OCI-LY1 (cell line): ENCODE results near the gene USP36.

Experiments used
- H2AFZ ChIP-seq: fragments of 200-600 bp; sonication (generic), shearing (Covaris generic); 2 replicates; pipeline ENCODE4 v1.6.0; 2014; ENCODE audit warnings: antibody characterized with exemption, mild to moderate bottlenecking, low read length
- H3F3A ChIP-seq: fragments of 200-600 bp; sonication (generic), shearing (Covaris generic); 2 replicates; pipeline ENCODE4 v1.6.0; 2014; ENCODE audit warnings: mild to moderate bottlenecking, antibody characterized with exemption, low read length, moderate library complexity; ENCODE audit not compliant: insufficient read depth
- H3K27ac ChIP-seq: fragments of 200-600 bp; sonication (generic); 2 replicates; pipeline ENCODE4 v1.5.1; 2014; ENCODE audit warnings: low read length, mixed run types, mild to moderate bottlenecking, low read depth; ENCODE audit not compliant: poor library complexity, severe bottlenecking
- H3K27me3 ChIP-seq: fragments of 200-600 bp; sonication (generic); 2 replicates; pipeline ENCODE4 v1.6.0; 2014; ENCODE audit warnings: antibody characterized with exemption, mild to moderate bottlenecking, low read length, moderate library complexity; ENCODE audit not compliant: insufficient read depth
- H3K36me3 ChIP-seq: fragments of 200-600 bp; sonication (generic); 2 replicates; pipeline ENCODE4 v1.6.1; 2014; ENCODE audit warnings: mild to moderate bottlenecking, antibody characterized with exemption, low read length, moderate library complexity, mixed read lengths; ENCODE audit not compliant: insufficient read depth
- H3K4me1 ChIP-seq: fragments of 200-600 bp; sonication (generic); 2 replicates; pipeline ENCODE4 v1.5.1; 2014; ENCODE audit warnings: mild to moderate bottlenecking, low read length, moderate library complexity; ENCODE audit not compliant: insufficient read depth, severe bottlenecking
- H3K4me2 ChIP-seq: fragments of 200-600 bp; sonication (generic), shearing (Covaris generic); 2 replicates; pipeline ENCODE4 v1.6.1; 2014; ENCODE audit warnings: low read length
- H3K4me3 ChIP-seq: fragments of 200-600 bp; sonication (generic); 2 replicates; pipeline ENCODE4 v1.5.1; 2014; ENCODE audit warnings: low read length, low read depth, mild to moderate bottlenecking, mixed read lengths; ENCODE audit not compliant: poor library complexity, severe bottlenecking
- H3K79me2 ChIP-seq: fragments of 200-600 bp; shearing (Covaris generic); 2 replicates; pipeline ENCODE4 v1.6.1; 2016; ENCODE audit warnings: mixed run types, low read length, mixed read lengths; ENCODE audit not compliant: insufficient read depth
- H3K9ac ChIP-seq: fragments of 200-600 bp; sonication (generic), shearing (Covaris generic); 2 replicates; pipeline ENCODE4 v1.6.1; 2014; ENCODE audit warnings: mild to moderate bottlenecking, low read length, mixed read lengths
- H3K9me2 ChIP-seq: fragments of 200-600 bp; sonication (generic), shearing (Covaris generic); 2 replicates; pipeline ENCODE4 v1.6.1; 2014; ENCODE audit warnings: low read depth, mild to moderate bottlenecking, low read length, mixed read lengths
- H3K9me3 ChIP-seq: fragments of 200-600 bp; shearing (Covaris generic); 2 replicates; pipeline ENCODE4 v1.6.1; 2014; ENCODE audit warnings: low read length, mixed read lengths
- H4K20me1 ChIP-seq: fragments of 200-600 bp; sonication (generic), shearing (Covaris generic); 2 replicates; pipeline ENCODE4 v1.6.0; 2016; ENCODE audit warnings: mild to moderate bottlenecking, low read length; ENCODE audit not compliant: insufficient read depth
- CTCF ChIP-seq: fragments of 200-600 bp; sonication (generic), shearing (Covaris generic); IDR thresholded peaks from 2 replicates; pipeline ENCODE4 v1.5.1; 2017; ENCODE audit warnings: mild to moderate bottlenecking, antibody characterized with exemption, low read length, moderate library complexity, mixed read lengths
- EZH2 ChIP-seq: fragments of 200-600 bp; sonication (generic), shearing (Covaris generic); IDR thresholded peaks from 2 replicates; pipeline ENCODE4 v1.8.0; 2017; ENCODE audit warnings: borderline replicate concordance, mixed run types, mild to moderate bottlenecking, antibody characterized with exemption, low read length, moderate library complexity, mixed read lengths

Gene USP36

GRCh38 chr17:78859051-78859450 lies 18.4 kb upstream of the USP36 start:
- H3K27me3 ChIP-seq = 0 out of 2 replicates have a peak, but pooled peaks cover under 1% of the 10 kb centered on the region
- no peak overlapping the region for H3K4me3 ChIP-seq
- no peak overlapping the region for H3K4me2 ChIP-seq
- H4K20me1 ChIP-seq = no peaks in the 10 kb centered on the region
- no peaks in the 10 kb centered on the region for H3K9me3 ChIP-seq
- H3K9me2 ChIP-seq = no peaks in the 10 kb centered on the region
- no peak overlapping the region for H3K9ac ChIP-seq
- no peaks in the 10 kb centered on the region for H3K4me1 ChIP-seq
- no peaks in the 10 kb centered on the region for H3K36me3 ChIP-seq
- no peak overlapping the region for H2AFZ ChIP-seq
- no peaks in the 10 kb centered on the region for H3K79me2 ChIP-seq
- TF ChIP-seq EZH2 = no peak
- TF ChIP-seq CTCF = no peak
- H3F3A ChIP-seq = no peaks in the 10 kb centered on the region
- no peak overlapping the region for H3K27ac ChIP-seq

- Histone ChIP-seq H3K9ac (no peak overlapping the region), H3F3A (no peaks in the 10 kb centered on the region), H3K4me3 (no peak overlapping the region), H3K4me1 (no peaks in the 10 kb centered on the region), H3K79me2 (no peaks in the 10 kb centered on the region), H3K27ac (no peak overlapping the region), H3K4me2 (no peak overlapping the region), H4K20me1 (no peaks in the 10 kb centered on the region), H3K9me2 (no peaks in the 10 kb centered on the region), H2AFZ (no peak overlapping the region), H3K27me3 (0 out of 2 replicates have a peak, but pooled peaks cover 5% of the 10 kb centered on the region), H3K9me3 (no peaks in the 10 kb centered on the region), H3K36me3 (no peaks in the 10 kb centered on the region)
- no peak for TF ChIP-seq EZH2
- TF ChIP-seq CTCF = no peak
Measured at GRCh38 chr17:78857266-78857665, 16.7 kb upstream of the USP36 start.

GRCh38 chr17:78855561-78856165 lies 15.0 kb upstream of the USP36 start:
- H3K9me2 ChIP-seq = no peaks in the 10 kb centered on the region
- no peaks in the 10 kb centered on the region for H3K4me1 ChIP-seq
- TF ChIP-seq EZH2 = no peak
- TF ChIP-seq CTCF = no peak
- no peaks in the 10 kb centered on the region for H4K20me1 ChIP-seq
- H3K27ac ChIP-seq = no peak overlapping the region
- no peak overlapping the region for H2AFZ ChIP-seq
- no peaks in the 10 kb centered on the region for H3K79me2 ChIP-seq
- H3F3A ChIP-seq = no peaks in the 10 kb centered on the region
- H3K9ac ChIP-seq = no peak overlapping the region
- no peaks in the 10 kb centered on the region for H3K36me3 ChIP-seq
- H3K4me2 ChIP-seq = no peak overlapping the region
- 0 out of 2 replicates have a peak, but pooled peaks cover 5% of the 10 kb centered on the region for H3K27me3 ChIP-seq
- H3K4me3 ChIP-seq = no peak overlapping the region
- no peaks in the 10 kb centered on the region for H3K9me3 ChIP-seq
